OCI-LY1 (cell line): Measurements from ENCODE around the gene ST6GALNAC6.
"Not testable (repeated sequence)": the region's sequence is repeated elsewhere in the genome, so short reads cannot be mapped to it uniquely, and the experiment has no call there.

Experiments
- H2AFZ ChIP-seq: fragments of 200-600 bp; sonication (generic), shearing (Covaris generic); 2 replicates; pipeline ENCODE4 v1.6.0; 2014; ENCODE audit warnings: antibody characterized with exemption, mild to moderate bottlenecking, low read length
- H3F3A ChIP-seq: fragments of 200-600 bp; sonication (generic), shearing (Covaris generic); 2 replicates; pipeline ENCODE4 v1.6.0; 2014; ENCODE audit warnings: mild to moderate bottlenecking, antibody characterized with exemption, low read length, moderate library complexity; ENCODE audit not compliant: insufficient read depth
- H3K27ac ChIP-seq: fragments of 200-600 bp; sonication (generic); 2 replicates; pipeline ENCODE4 v1.5.1; 2014; ENCODE audit warnings: low read length, mixed run types, mild to moderate bottlenecking, low read depth; ENCODE audit not compliant: poor library complexity, severe bottlenecking
- H3K27me3 ChIP-seq: fragments of 200-600 bp; sonication (generic); 2 replicates; pipeline ENCODE4 v1.6.0; 2014; ENCODE audit warnings: antibody characterized with exemption, mild to moderate bottlenecking, low read length, moderate library complexity; ENCODE audit not compliant: insufficient read depth
- H3K36me3 ChIP-seq: fragments of 200-600 bp; sonication (generic); 2 replicates; pipeline ENCODE4 v1.6.1; 2014; ENCODE audit warnings: mild to moderate bottlenecking, antibody characterized with exemption, low read length, moderate library complexity, mixed read lengths; ENCODE audit not compliant: insufficient read depth
- H3K4me1 ChIP-seq: fragments of 200-600 bp; sonication (generic); 2 replicates; pipeline ENCODE4 v1.5.1; 2014; ENCODE audit warnings: mild to moderate bottlenecking, low read length, moderate library complexity; ENCODE audit not compliant: insufficient read depth, severe bottlenecking
- H3K4me2 ChIP-seq: fragments of 200-600 bp; sonication (generic), shearing (Covaris generic); 2 replicates; pipeline ENCODE4 v1.6.1; 2014; ENCODE audit warnings: low read length
- H3K4me3 ChIP-seq: fragments of 200-600 bp; sonication (generic); 2 replicates; pipeline ENCODE4 v1.5.1; 2014; ENCODE audit warnings: low read length, low read depth, mild to moderate bottlenecking, mixed read lengths; ENCODE audit not compliant: poor library complexity, severe bottlenecking
- H3K79me2 ChIP-seq: fragments of 200-600 bp; shearing (Covaris generic); 2 replicates; pipeline ENCODE4 v1.6.1; 2016; ENCODE audit warnings: mixed run types, low read length, mixed read lengths; ENCODE audit not compliant: insufficient read depth
- H3K9ac ChIP-seq: fragments of 200-600 bp; sonication (generic), shearing (Covaris generic); 2 replicates; pipeline ENCODE4 v1.6.1; 2014; ENCODE audit warnings: mild to moderate bottlenecking, low read length, mixed read lengths
- H3K9me2 ChIP-seq: fragments of 200-600 bp; sonication (generic), shearing (Covaris generic); 2 replicates; pipeline ENCODE4 v1.6.1; 2014; ENCODE audit warnings: low read depth, mild to moderate bottlenecking, low read length, mixed read lengths
- H3K9me3 ChIP-seq: fragments of 200-600 bp; shearing (Covaris generic); 2 replicates; pipeline ENCODE4 v1.6.1; 2014; ENCODE audit warnings: low read length, mixed read lengths
- H4K20me1 ChIP-seq: fragments of 200-600 bp; sonication (generic), shearing (Covaris generic); 2 replicates; pipeline ENCODE4 v1.6.0; 2016; ENCODE audit warnings: mild to moderate bottlenecking, low read length; ENCODE audit not compliant: insufficient read depth
- EZH2 ChIP-seq: fragments of 200-600 bp; sonication (generic), shearing (Covaris generic); IDR thresholded peaks from 2 replicates; pipeline ENCODE4 v1.8.0; 2017; ENCODE audit warnings: borderline replicate concordance, mixed run types, mild to moderate bottlenecking, antibody characterized with exemption, low read length, moderate library complexity, mixed read lengths
- TF ChIP-seq, protein P1 (sequence below): fragments of 200-600 bp; sonication (generic), shearing (Covaris generic); IDR thresholded peaks from 2 replicates; pipeline ENCODE4 v1.5.1; 2017; ENCODE audit warnings: mild to moderate bottlenecking, antibody characterized with exemption, low read length, moderate library complexity, mixed read lengths

ST6GALNAC6 gene

DNA sequence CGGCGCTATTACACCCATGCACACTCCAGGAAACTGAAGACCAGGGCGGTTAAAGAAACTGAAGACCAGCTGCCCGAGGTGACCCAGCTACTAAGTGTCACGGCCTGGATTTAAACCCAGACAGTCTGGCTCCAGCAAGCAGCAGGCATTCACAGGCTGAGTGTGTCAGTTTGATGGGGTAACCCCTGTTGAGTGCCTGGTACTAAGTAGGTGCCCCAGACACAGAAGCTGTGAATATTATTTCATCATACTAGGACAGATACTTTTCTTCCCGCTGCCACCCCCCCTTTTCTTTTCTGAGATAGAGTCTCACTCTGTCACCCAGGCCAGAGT lies 52.3 kb downstream of the ST6GALNAC6 start:
- Histone ChIP-seq H3K27me3 (peaks cover 21% of the 10 kb centered on the region; the same call in 1 of the 2 replicates), H2AFZ (no peak overlapping the region), H3K4me3 (no peak overlapping the region), H3K9ac (no peak overlapping the region), H3K79me2 (no peaks in the 10 kb centered on the region), H3K9me3 (peaks cover 10% of the 10 kb centered on the region), H3K4me1 (no peaks in the 10 kb centered on the region), H3F3A (no peaks in the 10 kb centered on the region), H3K9me2 (no peaks in the 10 kb centered on the region), H4K20me1 (no peaks in the 10 kb centered on the region), H3K27ac (no peak overlapping the region), H3K36me3 (peaks cover 9% of the 10 kb centered on the region; the same call in 1 of the 2 replicates), H3K4me2 (no peak overlapping the region)
- no peak for TF ChIP-seq EZH2
- TF ChIP-seq, protein P1, sequence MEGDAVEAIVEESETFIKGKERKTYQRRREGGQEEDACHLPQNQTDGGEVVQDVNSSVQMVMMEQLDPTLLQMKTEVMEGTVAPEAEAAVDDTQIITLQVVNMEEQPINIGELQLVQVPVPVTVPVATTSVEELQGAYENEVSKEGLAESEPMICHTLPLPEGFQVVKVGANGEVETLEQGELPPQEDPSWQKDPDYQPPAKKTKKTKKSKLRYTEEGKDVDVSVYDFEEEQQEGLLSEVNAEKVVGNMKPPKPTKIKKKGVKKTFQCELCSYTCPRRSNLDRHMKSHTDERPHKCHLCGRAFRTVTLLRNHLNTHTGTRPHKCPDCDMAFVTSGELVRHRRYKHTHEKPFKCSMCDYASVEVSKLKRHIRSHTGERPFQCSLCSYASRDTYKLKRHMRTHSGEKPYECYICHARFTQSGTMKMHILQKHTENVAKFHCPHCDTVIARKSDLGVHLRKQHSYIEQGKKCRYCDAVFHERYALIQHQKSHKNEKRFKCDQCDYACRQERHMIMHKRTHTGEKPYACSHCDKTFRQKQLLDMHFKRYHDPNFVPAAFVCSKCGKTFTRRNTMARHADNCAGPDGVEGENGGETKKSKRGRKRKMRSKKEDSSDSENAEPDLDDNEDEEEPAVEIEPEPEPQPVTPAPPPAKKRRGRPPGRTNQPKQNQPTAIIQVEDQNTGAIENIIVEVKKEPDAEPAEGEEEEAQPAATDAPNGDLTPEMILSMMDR, result no peak

DNA sequence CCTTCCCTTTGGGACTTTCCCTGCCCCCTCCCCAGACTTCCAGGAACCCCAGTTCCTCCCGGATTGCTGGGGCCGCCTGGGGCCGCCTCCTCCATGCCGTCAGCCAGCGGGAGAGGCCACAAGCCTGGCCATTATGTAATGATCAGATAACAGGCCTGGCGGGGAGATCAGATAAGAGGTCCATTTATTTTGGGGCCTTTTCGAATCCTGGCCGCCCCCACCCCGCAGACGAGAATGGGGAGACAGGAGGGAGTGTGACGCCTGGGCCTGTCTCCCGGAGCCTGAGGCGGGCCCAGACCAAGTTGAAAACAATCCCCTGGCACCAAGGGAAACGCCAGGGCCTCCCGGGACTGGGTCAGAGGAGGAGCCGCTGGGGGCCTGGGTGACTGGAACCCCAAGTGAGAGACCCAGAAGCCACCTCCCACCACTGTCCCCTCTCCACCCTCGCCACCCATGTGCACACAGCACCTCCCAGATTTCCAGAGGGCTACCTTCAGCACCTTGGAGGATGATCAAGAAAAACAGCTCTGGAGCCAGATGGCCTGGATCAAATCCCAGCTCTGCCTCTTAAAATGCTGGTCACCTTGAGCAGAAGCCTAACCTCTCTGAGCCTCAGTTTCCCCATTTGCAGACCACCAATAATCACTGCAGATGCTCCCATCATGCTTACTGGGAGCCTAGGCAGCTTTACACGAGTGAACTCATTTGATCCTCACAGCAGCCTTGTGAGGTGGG lies 52.8 kb downstream of the ST6GALNAC6 start:
- Histone ChIP-seq H4K20me1 (no peaks in the 10 kb centered on the region), H3K4me3 (no peak overlapping the region), H3F3A (no peaks in the 10 kb centered on the region), H3K27ac (no peak overlapping the region), H3K9me3 (peaks cover 10% of the 10 kb centered on the region), H2AFZ (no peak overlapping the region), H3K4me1 (no peaks in the 10 kb centered on the region), H3K79me2 (no peaks in the 10 kb centered on the region), H3K36me3 (peaks cover 9% of the 10 kb centered on the region; the same call in 1 of the 2 replicates), H3K4me2 (no peak overlapping the region), H3K9ac (no peak overlapping the region), H3K9me2 (no peaks in the 10 kb centered on the region), H3K27me3 (peaks cover 21% of the 10 kb centered on the region; the same call in 1 of the 2 replicates)
- no peak for TF ChIP-seq EZH2
- TF ChIP-seq, protein P1, result no peak

DNA sequence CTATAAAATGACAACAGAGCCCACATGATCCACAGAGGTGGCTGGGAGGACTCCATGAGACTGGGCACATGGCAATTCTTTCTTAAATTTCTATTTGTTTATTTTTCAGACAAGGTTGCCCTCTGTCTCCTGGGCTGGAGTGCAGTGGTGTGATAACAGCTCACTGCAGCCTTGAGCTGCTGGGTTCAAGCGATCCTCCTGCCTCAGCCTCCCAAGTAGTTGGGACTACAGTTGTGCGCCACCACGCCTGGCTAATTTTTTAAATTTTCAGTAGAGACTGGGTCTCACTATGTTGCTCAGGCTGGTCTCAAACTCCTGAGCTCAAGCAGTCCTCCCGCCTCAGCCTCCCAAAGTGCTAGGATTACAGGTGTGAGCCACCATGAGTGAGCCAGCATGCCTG lies 53.8 kb downstream of the ST6GALNAC6 start:
- not testable (repeated sequence) for H3F3A ChIP-seq, H3K4me3 ChIP-seq, H3K27ac ChIP-seq, H3K36me3 ChIP-seq, H3K4me1 ChIP-seq, H2AFZ ChIP-seq, H3K4me2 ChIP-seq, H4K20me1 ChIP-seq, H3K79me2 ChIP-seq, H3K9me2 ChIP-seq, H3K9ac ChIP-seq
- Histone ChIP-seq H3K27me3 (peaks cover 21% of the 10 kb centered on the region; the same call in 1 of the 2 replicates), H3K9me3 (peaks cover 10% of the 10 kb centered on the region)
